Fibroblast of skin of abdomen (primary cell): ENCODE data around the gene PTPRM.

Source experiments
- DNase-seq: peaks from one replicate; pipeline ENCODE4 v3.0.0-alpha.2; 2013

Gene PTPRM

DNA sequence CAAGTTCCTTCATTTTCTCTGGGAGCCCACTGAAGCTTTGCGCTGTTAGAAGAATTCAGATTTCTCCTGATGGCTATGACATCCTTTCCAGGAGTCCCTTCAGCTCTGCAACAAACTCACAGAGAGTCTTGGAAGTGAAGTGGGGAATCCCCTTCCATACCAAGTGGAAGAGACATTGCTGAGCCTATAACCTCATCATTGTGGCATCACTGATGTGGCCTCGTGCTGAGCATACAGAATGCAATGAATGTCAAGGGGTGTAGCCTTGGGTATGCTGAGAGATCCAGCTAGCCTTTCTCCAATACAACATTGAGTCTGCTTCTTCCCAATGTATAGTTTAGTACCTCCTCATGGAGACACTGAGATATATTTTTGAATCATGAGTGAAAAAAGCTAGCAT is 731.1 kb downstream of the PTPRM start:
- no peak for DNase-seq

DNA sequence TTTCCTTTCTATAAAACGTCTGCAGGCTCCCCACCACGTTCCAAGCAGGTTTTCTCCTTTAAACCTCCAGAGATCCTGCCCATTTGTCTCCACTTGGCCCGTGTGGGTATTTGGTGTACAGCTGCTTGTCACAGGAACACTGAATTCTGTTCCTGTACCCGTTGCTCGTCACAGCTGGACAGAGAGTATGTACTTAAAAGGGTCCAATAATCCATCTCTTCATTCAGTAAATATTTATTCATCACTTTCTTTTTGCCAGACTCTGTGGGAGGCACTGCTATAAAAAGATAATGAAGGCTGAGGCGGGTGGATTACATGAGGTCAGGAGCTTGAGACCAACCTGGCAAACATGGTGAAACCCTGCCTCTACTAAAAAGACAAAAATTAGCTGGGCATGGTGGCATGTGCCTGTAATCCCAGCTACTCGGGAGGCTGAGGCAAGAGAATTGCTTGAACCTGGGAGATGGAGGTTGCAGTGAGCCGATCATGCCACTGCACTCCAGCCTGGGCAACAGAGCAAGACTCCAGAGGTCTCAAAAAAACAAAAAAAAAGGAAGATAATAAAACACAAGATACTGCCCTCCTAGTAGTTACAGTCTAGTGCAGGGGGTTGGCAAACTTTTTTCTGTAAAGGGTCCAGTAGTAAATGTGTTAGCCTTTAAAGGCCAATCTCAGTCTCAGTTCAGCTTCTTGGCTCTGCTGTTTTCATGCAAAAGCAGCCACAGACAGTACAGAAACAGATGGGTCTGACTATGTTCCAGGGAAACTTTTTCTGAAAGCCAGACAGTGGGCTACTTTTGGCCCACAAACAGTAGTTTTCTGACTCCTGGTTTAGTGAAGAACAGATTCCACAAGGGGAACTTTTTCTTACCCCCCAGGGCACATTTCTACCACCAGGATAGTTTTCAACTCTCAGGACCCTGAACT is 732.2 kb downstream of the PTPRM start:
- no peak for DNase-seq

DNA sequence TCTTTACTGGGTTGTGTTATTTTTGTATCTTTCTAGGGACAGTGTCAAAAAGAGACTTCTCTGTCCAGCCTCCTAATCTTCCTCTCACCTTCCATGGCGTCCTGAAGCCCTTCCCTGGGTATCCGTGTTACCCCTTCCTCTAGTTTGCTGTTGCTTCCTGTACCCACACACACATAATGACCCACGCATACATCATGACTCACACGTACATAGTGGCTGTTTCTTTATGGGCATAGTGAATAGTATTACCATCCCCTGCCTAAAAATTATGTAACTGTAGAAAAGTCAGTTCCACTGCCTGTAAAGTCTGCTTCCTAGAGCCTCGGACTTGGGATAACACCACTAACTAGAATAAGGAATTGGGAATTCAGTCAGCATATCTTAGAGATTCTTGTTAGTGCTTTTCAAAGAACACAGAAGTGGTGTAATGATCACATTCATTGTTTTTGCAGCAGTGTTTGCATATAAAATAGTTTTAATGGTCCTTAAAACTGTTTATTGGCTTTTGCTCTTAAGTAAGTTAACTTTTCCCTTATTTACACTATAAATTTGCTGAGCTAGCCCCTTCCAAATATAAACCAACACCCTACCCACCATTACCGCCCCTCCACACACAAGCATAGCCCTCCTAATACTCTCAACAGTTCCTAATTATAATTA is 733.8 kb downstream of the PTPRM start:
- DNase-seq: no peak

DNA sequence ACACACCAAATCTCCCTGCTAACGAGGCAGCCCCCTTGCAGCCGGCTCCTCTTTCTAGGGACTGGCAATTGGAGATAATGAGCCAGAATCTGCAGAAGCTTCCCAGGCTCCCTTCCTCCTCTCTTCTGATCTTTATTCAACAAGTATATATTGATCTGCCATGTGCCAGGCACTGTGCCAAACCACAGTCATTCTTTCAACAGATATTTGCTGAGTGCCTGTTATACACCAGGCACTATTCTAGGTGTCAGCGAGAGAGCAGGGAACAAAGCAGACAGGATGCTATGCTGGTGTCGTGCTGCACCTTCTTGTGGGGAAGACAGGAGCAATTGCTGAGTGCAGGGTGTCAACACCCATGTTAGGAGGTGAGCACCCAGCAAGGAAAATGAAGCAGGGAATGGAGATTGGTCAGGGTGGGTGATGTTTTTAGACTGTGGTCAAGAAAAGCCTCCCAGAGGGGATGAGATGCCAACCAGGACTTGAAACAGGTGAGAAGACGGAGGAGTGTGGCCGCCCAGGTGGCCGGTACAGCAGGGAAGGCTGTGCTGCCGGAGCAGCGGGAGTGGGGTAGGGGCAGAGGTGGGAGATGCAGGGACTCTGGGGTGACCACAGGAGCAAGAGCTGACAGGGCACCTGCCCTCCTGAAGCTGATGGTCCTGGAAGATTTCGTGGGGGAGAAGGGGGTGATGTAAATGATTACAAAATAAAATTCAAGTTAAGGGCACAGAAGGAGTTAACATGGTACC is 734.5 kb downstream of the PTPRM start:
- DNase-seq: peak; percentile 51

DNA sequence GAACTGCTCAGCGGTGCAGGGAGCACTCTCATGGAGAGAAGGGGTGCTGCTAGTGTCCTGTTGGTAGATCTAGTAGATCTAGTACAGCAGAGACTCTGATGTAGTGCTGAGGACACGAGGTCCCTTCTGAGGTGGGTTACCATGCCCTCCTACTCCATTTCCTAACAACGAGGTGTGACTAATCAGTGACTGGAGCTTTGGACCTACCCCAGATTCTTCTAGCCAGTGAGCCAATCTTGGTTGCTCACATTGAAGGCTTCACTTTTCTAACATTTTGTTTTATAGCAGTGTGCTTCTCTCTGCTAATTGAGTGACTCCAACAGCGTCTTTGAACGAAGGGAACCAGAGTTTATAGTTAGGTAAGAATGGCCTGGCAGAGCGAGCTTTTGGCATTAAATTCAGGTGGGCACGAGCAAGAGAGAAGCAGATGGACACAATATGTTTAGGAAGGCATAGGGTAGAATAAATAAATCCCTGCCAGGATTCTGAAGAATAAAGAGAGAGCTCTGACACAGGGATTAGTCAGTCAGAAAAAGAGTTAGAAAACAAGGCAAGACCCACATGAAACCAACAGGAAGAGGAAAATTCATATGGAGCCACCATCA is 736.1 kb downstream of the PTPRM start:
- no peak for DNase-seq

DNA sequence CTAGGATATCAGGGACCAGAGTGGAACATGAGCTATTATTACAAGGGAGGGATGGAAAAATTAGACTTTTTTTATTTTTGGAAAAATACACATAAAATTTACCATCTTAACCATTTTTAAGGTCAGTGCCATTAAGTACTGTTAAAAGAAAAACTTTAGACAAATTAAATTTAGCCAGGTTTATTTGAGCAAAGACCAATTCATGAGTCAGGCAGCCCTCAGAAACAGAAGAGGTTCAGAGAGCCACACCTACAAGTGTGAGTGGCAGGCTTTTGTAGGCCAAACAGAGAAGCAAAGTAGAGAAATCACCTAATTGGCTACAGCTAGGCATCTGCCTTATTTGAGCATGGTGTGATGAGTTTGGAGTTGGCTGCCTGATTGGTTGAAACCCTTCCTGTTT is 740.8 kb downstream of the PTPRM start:
- DNase-seq: no peak

DNA sequence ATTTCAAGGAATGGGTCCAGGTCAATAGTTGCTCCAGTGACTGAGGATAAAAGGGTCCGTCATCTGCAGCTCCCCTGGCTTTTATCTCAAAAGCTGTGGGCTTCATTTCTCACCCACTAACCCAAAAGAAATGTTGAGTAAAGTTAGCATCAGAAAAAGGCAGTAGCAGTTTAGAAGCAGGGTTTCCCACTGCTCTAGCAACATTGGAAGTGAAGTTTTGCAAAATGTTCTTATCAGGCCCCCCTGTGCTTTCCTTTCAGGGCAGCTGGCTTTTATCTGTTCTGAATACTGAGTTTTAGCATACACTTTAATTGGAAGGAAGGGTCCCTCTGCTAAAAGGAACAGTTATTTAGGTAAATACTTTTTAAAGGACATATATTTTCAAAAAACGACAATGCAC is 745.9 kb downstream of the PTPRM start:
- no peak for DNase-seq

DNA sequence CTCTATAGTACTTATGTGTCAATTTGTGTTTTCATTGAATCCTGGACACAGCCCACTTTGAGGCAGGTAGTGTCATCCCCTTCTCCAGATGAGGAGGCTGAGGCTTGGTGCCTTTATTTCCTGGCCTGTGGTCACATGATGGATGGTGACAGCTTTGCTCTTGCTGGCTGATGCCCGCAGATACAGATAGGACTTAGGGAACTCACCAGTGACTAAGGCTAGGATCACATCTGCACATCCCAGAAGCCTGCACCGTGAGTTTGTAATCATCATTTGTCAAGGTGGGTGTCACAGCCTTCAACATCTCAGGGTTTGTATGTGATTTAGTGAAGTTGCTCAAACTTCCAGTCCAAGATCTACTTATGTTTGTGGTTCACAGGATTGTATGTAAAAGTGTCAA is 747.0 kb downstream of the PTPRM start:
- DNase-seq: peak; percentile 62

DNA sequence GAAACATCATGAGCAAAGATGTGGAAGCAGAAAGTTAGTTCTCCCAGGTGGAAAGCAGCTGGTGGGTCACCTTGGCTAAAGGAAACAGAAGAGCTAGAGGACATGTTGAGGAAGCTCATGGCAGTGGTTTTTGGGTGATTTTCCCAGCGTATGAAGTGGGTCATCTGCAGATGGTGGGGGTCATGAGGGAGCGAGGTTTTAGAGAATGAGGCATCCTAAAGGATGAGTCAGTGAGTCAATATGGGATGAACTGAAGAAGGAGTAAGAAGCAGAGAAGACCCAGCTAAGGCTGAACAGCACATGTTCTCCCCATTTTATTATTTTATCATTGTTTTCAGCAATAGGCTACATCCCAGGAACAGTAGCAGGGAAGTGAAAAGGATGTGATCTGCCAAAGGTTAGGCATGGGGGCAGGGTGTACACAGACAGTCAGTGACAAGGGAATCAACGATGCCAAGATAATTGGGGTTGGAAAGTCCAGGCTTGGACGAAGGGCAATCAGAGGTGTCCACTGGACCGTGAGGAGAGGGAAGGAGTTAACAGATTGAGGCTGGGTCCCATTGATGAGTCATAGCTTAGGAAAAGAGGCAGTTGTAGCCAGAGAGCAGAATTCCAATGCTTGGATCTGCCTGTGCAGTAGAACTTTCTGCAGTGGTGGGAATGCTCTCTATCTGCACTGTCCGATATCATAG is 752.8 kb downstream of the PTPRM start:
- DNase-seq: no peak

DNA sequence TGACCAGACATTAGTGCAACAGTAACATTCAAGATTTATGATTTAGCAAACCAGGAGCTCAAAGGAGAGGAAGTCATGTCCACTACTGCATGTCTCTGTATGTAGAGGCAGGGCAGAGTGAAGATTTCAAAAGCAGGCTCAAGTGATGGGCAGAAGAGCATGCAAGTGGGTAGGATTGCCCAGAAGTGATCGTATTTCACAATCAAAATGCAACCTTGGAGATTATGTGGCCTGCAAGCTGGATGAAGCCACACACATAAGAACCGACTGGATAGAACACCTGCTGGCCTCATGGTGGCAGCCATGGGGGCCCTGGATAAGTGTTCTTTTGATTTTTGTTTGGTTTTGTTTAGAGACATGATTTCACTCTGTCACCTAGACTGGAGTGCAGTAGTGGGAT is 755.4 kb downstream of the PTPRM start:
- no peak for DNase-seq

DNA sequence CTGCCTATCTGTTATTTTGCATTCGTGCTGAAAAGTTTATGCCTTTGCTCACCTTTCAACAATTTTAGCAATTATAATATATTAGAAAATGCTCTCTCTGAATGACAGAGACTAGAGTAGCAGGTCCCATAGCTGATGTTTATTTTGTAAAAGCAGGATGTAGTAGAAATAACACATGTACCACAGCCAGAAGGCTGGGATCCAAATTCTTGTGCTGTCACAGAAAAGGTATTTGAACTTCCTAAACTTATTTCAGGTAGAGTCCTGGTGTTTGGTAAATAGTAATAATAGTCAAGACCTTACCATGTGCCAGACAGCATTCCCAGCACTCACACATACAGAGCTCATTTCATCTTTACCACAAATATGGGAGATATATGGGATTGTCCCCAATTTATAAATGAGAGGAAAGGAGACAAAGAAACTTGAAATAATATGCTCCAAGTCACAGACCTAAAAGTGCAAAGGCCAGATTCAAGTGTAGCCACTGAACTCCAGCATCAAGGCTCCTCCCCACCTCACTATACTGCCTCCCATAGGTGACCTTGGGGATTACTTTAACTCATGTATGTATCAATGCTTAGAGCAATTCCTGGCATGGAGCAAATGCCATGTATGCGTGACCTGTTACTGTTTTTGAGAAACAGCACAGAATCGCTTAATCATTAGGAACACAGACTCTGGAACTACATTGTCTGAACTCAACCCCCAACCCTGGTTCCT is 757.4 kb downstream of the PTPRM start:
- no peak for DNase-seq

DNA sequence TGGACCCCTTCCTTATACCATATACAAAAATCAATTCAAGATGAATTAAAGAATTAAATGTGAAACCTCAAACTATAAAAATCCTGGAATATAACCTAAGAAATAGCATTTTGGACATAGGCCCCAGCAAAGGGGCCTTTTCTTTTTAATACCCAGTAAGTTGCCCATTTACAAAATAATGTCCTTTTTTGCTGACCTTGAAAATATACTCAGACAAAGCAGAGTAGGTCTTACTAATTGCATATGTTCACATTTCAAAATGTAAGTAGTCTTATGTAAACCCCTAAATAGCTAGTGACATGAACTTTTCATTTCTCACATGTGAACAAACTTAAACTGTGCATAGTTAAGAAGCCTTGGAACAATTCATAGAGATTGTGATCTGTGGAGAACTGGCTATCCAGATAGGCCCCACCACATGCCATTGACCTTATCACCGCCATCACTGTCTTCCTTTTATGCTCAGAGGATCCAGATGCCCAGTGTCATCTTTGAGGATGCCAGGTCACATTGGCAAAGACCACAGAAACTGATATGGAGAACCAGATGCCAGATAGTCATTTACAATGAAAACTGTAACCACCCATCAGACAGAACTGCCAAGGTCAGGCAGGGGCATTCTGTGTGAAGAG is 759.8 kb downstream of the PTPRM start:
- DNase-seq: no peak

DNA sequence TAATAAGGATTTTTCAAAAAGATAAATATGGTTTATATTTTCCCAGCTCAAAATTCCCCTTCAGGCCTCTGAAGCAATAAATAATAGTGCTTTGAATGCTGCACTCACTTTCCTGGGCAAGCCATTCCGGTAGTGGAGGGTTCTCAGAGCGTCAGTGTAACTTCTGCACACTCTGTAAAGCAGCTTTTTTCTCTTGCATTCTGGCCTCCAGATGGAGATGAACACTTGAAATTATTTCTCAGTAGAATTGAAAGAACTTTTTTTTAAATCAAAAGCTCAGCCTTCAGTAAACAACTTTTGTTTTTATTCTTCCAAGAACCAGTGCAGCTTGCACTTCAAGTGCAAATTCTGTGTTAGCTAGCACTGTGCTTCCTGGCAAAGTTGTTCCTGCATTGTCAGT is 761.0 kb downstream of the PTPRM start:
- DNase-seq: no peak

DNA sequence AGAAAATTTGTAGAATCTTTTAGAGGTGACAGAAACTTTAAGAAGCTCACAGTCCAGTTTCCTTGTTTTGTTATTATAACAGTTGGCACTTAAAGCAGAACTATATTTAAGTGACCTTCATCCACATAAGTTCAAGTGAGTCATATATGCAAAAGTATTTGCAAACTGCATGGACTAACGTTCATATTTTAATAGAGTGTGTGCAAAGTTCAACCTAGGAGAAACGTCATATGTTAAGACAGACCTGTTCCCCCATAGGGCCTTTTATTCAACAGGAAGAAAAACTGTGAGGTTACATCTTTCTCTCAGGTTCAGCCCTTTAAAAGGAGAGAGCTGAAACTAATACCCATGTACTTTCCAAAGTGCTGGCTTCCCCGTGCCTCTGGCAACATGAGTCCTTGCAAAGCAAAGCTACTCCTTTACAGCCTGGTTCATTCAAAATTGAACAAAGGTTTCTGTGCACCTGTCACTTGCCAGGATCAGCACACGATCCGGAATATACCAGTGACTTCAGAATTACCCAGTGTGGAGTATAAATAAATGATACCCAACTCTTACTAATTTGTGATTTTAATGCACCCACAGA is 762.2 kb downstream of the PTPRM start:
- peak; percentile 24 for DNase-seq

DNA sequence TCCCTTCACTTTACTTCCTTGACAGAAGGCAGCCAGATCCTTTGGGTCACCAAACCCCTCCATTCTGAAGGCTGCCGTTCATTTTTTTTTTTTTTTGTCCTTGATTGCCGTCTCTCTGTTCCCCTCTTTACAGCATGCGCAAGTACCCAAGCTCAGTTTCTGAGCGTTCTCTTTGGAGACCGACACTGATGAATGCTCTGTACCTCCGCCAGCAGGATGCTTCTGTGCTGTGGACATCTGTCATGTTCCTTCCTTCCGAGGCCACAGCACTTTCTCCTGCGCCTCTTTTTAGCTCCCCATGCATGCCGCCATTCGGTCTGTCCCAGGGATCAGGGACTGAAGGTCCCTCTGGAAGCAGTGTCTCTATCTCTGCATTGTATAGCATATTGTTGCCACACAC is 763.5 kb downstream of the PTPRM start:
- no peak for DNase-seq

DNA sequence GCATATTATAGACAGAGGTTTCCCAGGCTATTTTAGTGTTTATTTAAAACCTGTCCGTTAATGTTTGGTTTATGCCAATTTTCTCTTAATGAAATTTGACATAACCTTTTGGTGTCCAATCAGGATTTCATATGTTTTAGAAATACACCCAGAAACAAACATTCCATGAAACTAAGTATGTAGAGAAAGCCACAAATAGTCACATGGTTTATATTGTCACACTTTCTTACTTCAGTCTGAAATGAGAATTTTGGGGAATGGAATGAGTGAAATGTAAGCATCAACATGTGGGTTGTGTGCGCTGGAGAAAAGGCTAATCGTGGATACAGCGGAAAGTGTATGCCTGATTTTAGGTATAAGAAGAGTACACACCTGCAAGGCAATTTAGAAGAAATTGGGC is 765.2 kb downstream of the PTPRM start:
- no peak for DNase-seq

DNA sequence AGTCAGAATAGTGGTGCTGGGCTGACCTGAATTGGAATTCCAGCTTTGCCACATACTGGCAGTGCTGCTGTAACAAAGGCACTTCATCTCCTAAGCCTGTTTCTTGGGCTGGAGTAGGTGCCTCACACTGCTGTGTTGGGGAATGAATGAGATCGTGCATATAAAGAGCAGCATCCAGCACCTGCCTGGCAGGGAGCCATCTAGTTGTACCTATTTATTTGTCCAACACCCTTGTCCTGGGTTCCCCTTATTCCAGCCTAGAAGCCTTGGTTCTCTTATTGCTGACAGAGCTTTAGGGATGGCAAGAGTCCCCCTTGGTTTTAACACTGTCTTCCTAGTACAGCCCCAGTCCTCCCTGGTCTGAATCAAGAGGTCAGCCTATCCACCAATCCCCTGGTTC is 766.8 kb downstream of the PTPRM start:
- DNase-seq: no peak

DNA sequence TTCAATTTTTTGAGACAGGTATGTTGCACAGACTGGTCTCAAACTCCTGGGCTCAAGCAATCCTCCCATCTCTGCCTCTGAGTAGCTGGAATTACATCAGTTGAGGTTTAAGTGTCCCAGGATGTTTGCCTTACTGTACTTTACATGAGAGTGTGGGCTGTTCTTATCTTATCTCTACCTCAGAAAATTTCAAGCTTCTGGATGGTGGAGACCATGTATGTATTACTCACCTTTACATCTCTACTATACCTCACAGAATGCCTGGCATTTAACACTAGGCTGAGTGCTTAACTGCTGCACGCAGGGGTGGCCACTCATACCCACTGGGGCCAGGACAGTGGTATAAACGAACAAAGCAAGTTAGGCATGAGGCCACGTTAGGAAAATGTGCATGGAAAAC is 770.1 kb downstream of the PTPRM start:
- DNase-seq: no peak

DNA sequence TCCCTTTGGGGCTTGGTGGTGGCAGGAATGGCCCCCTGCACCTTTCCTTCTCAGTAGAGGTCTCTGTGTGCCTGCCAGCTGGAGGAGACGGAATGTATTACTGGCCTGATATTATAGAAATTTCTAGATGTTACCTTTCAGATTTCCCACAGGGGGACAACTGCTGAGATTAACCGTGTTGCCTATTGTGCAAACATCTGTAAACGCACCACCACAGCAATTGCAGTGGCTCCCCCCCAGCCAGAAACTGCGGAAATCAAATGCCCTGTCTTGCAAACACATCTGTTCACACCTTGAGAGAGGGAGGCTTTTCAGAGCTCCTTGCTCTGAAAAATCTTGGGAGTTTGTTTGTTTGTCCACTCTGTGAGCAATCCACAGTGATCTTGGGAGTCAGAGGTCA is 772.1 kb downstream of the PTPRM start:
- no peak for DNase-seq

DNA sequence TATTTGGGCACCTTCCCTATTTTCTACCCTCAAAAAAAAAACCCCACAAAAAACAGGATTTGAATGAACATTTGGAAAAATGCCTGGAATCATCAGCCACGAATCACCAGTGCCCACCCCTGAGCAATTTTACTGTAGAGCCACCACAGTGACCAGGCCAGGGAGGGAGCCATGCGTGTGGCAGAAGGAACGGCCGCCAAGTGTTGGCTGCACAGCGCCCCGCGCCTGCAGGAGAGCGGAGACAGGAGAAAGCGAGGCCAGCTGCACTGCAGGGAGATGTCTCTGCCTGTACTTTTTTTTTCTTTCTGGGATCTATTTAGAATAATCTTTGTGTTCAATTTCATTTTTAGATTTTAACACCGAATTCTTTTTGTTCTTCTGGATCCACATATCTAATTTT is 772.8 kb downstream of the PTPRM start:
- no peak for DNase-seq
